Measurements from ENCODE around the gene EPHB2. TPM values are rescaled to one million over a fixed set of nuclear protein-coding genes. Genes with fewer than 3 reads are reported as not detected.

Gene EPHB2
- total RNA-seq, 1 experiment from 2014 or later: 4.3 TPM

DNA sequence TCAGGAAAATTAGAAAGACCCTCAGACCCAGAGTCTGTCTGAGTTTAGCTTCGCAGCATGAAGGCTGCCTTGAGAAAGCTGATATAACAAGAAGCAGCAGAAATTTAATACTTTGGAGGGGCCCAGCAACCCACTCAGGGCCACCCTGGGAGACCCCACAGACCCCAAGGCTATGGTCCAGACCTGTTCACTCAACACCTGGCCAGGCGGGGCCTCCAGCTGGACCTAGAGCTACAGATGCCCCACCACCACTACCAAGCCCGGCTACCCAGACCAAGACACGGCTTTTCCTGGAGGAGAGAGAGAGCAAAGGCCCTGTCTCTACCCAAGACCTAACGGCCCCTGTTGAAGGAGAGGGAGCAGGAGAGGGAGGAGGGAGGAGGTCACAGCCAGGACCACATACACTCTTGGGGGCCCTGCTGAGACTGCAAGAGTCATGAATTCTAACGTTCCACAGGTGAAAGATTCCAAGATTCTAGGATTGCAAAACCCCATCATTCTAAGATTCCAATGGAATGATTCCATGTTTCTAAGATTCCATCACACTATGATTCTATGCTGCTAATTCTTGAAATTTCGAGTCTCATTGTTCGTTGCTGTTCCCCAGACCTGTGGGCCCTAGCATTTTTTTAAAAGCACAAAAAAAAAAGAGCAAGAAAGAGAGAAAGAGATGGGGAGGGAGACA, 208.8 kb downstream of the EPHB2 start:
- H3K36me3 ChIP-seq: no peaks in the 10 kb centered on the region
- no peak overlapping the region for H3K4me3 ChIP-seq
- no peaks in the 10 kb centered on the region for H3K4me1 ChIP-seq (replicated peaks)
- no peaks in the 10 kb centered on the region for H3K27me3 ChIP-seq (replicated peaks)
- DNase-seq (ENCODE audit: low read depth in 1 of 2, low spot score in 2 of 2): no peak
- no peak overlapping the region for H3K27ac ChIP-seq
- 0 out of 2 replicates have a peak, but pooled peaks cover 3% of the 10 kb centered on the region for H3K9me3 ChIP-seq (replicated peaks)

DNA sequence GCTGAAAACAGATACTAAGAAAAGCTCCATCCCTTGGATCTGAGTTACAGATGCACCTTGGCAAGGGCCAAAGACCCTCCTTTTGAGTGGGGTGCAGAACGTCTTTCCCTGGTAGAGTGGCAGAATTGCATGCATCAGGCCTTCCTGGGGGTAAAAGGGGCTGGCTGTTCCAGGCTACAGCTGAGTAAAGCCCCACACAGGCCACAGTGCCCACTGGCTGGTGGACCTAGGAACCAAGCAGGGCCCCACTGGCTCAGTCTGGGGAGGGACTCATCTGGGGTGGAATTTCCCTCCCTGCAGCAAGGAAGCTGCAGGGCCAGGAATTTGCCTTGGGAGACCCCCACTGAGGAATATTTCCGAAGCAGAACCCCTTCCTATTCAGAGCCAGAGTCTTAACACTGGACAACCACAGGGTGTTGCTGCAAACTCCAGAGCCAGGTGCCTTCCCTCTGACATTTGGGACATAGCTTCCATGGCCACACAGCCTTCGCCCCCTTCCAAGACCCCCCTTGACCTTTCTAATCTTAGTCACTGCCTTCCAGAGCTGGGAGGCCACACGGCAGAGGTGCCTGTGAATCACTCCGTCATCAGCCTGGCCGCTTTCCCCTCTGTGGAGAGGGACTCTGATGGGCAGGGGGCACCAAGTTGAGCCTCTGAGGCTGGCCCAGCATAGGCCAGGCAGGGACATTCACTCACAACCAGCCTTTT, 209.5 kb downstream of the EPHB2 start:
- H3K27ac ChIP-seq: no peak overlapping the region
- H3K4me1 ChIP-seq (replicated peaks): no peaks in the 10 kb centered on the region
- no peak overlapping the region for H3K4me3 ChIP-seq
- 0 out of 2 replicates have a peak, but pooled peaks cover 3% of the 10 kb centered on the region for H3K9me3 ChIP-seq (replicated peaks)
- H3K36me3 ChIP-seq: no peaks in the 10 kb centered on the region
- no peaks in the 10 kb centered on the region for H3K27me3 ChIP-seq (replicated peaks)
- DNase-seq (ENCODE audit: low read depth in 1 of 2, low spot score in 2 of 2): no peak

GRCh38 chr1:22920734-22921451, 210.3 kb downstream of the EPHB2 start:
- no peak for DNase-seq (ENCODE audit: low read depth in 1 of 2, low spot score in 2 of 2)
- Histone ChIP-seq H3K27me3 (replicated peaks) (0 out of 2 replicates have a peak, but pooled peaks cover 1% of the 10 kb centered on the region), H3K4me3 (no peak overlapping the region)

DNA sequence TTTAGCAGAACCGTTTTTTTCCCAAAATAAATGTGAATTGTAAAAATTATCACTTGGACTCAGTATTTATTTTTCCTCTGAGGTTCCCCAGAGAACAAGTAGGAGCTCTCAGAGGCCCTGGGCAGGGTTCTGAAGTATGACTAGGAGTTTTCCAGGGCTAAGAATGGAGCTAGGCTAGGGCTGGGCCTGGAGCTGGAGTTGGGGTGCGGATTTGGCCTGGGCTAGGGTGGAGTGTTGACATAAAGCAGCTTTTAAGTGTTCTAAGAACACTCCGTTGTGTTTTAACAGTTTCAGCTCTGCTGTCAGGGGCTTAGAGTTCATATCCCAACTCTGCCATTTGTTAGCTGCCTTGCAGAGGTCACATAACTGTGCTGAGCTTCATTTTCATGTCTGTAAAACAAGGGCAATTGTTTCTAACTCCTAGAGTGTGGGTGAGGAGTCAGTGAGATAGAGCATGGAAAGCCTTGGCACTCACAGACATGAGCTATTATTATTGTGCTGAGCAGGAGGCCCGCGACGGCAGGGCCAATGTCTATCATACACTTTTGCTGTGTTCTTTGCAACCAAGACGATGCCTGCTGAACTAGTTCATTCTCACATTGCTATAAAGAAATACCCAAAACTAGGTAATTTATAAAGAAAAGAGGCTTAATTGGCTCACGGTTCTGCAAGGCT, 210.9 kb downstream of the EPHB2 start:
- H3K4me3 ChIP-seq: no peak overlapping the region
- peaks cover 8% of the 10 kb centered on the region; the same call in 1 of the 2 replicates for H3K27me3 ChIP-seq (replicated peaks)
- no peak overlapping the region for H3K27ac ChIP-seq
- 0 out of 2 replicates have a peak, but pooled peaks cover 3% of the 10 kb centered on the region for H3K9me3 ChIP-seq (replicated peaks)
- no peaks in the 10 kb centered on the region for H3K36me3 ChIP-seq
- H3K4me1 ChIP-seq (replicated peaks): no peaks in the 10 kb centered on the region
- no peak for DNase-seq (ENCODE audit: low read depth in 1 of 2, low spot score in 2 of 2)

More at GRCh38 chr1:22920734-22921451, 210.3 kb downstream of the EPHB2 start:
- H3K4me1 ChIP-seq (replicated peaks): no peaks in the 10 kb centered on the region
- H3K27ac ChIP-seq: no peak overlapping the region
- 0 out of 2 replicates have a peak, but pooled peaks cover 3% of the 10 kb centered on the region for H3K9me3 ChIP-seq (replicated peaks)
- no peaks in the 10 kb centered on the region for H3K36me3 ChIP-seq

DNA sequence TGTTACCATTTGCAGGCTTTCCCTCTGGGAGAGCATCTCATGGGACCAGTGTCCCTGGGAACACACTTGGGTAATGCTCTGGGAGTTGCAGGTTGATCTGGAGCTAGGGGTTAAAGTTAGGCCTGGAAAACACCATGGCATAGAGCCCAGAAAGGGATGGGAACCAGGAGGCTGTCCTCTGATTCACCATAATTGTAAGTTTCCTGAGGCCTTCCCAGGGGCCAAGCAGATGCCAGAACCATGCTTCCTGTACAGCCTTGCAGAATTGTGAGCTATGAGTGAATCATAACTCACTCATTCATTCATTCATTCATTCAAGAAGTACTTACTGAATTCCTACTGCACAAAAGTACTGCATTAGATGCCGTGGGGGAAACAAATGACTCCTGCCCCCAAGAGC, 212.0 kb downstream of the EPHB2 start:
- H3K9me3 ChIP-seq (replicated peaks): 0 out of 2 replicates have a peak, but pooled peaks cover 3% of the 10 kb centered on the region
- H3K4me1 ChIP-seq (replicated peaks): no peaks in the 10 kb centered on the region
- no peaks in the 10 kb centered on the region for H3K36me3 ChIP-seq
- H3K27me3 ChIP-seq (replicated peaks): peaks cover 15% of the 10 kb centered on the region; the same call in 1 of the 2 replicates
- H3K4me3 ChIP-seq: no peak overlapping the region
- no peak for DNase-seq (ENCODE audit: low read depth in 1 of 2, low spot score in 2 of 2)
- no peak overlapping the region for H3K27ac ChIP-seq

- Histone ChIP-seq H3K27ac (no peak overlapping the region), H3K9me3 (replicated peaks) (0 out of 2 replicates have a peak, but pooled peaks cover 3% of the 10 kb centered on the region)
- no peak for DNase-seq (ENCODE audit: low read depth in 1 of 2, low spot score in 2 of 2)
Observed at GRCh38 chr1:22925111-22925510, 214.5 kb downstream of the EPHB2 start.

DNA sequence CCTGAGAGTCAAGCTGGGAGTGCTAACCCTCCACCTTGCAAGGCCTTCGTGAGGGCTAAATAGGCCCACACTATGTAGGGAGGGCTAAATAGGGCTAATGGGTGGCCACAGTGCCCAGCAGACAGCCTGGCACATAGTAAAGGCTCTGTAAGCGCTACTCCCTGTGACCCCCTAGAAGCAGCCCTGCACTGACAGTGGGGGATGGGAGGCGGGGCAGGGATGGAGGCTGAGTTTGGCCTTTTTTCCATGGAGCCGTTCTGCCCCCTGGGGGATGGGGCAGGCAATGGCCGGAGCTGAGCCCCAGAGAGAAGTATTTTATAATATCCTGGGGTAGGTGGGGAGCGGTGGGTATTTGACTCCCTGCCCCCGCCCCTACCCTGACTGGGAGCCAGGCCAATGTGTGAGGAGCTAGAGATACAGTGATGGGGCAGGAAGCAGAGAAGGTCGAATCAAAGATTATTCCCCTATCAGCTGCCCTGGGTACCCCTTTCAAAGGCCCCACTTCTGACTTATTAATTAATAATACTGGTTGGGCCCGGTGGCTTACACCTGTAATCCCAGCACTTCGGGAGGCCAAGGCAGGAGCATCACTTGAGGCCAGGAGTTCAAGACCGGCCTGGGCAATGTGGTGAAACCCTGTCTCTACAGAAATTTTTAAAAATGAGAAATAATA, 219.7 kb downstream of the EPHB2 start:
- Histone ChIP-seq H3K36me3 (no peaks in the 10 kb centered on the region), H3K27ac (no peak overlapping the region), H3K4me3 (no peak overlapping the region), H3K9me3 (replicated peaks) (no peaks in the 10 kb centered on the region), H3K4me1 (replicated peaks) (no peaks in the 10 kb centered on the region), H3K27me3 (replicated peaks) (peaks cover 30% of the 10 kb centered on the region)
- DNase-seq (ENCODE audit: low read depth in 1 of 2, low spot score in 2 of 2): peak; percentile 44 to 63

More at GRCh38 chr1:22925111-22925510, 214.5 kb downstream of the EPHB2 start:
- H3K36me3 ChIP-seq: no peaks in the 10 kb centered on the region
- H3K4me3 ChIP-seq: no peak overlapping the region
- H3K4me1 ChIP-seq (replicated peaks): no peaks in the 10 kb centered on the region
- peaks cover 24% of the 10 kb centered on the region for H3K27me3 ChIP-seq (replicated peaks)

DNA sequence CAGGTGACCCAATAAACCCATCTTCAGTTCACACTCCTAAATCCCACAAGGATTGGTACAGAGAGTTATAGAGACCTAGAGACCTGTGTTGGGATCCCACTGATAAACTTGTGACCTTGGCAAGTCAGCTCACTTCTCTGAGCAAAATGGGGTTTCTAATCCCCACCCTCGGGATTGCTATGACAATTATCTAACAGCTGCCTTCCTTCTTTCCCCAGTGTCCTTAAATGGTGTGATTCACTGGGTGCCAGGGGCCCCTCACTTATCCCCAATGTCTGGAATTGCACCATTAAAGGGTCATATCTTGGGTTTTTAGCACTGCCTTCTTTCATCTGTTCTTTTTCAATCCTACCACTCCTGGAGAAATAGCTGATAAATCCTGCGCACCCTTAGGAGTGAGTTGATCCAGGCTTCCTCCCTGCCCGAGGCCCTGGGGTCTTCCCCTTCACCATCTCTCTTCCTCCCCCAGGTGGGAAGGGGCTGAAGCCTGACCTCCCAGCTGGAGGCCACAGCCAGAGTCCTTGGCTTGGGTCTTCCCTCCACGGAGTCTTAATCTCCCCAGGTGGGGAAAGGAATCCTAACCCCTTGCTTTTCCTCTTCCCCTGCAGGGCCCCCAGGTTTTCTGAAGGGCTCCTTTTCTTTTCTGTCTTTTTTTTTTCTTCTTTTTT, 222.3 kb downstream of the EPHB2 start:
- H3K4me1 ChIP-seq (replicated peaks): no peaks in the 10 kb centered on the region
- H3K27me3 ChIP-seq (replicated peaks): peaks cover 15% of the 10 kb centered on the region
- no peak for DNase-seq (ENCODE audit: low read depth in 1 of 2, low spot score in 2 of 2)
- no peaks in the 10 kb centered on the region for H3K9me3 ChIP-seq (replicated peaks)
- H3K27ac ChIP-seq: no peak overlapping the region
- no peak overlapping the region for H3K4me3 ChIP-seq
- no peaks in the 10 kb centered on the region for H3K36me3 ChIP-seq

- H3K27ac ChIP-seq: no peak overlapping the region
- H3K27me3 ChIP-seq (replicated peaks): peaks cover 6% of the 10 kb centered on the region; the same call in 1 of the 2 replicates
- H3K4me1 ChIP-seq (replicated peaks): no peaks in the 10 kb centered on the region
- H3K4me3 ChIP-seq: no peak overlapping the region
- no peaks in the 10 kb centered on the region for H3K9me3 ChIP-seq (replicated peaks)
- no peak for DNase-seq (ENCODE audit: low read depth in 1 of 2, low spot score in 2 of 2)
- H3K36me3 ChIP-seq: no peaks in the 10 kb centered on the region
Observed at GRCh38 chr1:22935433-22935832, 224.8 kb downstream of the EPHB2 start.

DNA sequence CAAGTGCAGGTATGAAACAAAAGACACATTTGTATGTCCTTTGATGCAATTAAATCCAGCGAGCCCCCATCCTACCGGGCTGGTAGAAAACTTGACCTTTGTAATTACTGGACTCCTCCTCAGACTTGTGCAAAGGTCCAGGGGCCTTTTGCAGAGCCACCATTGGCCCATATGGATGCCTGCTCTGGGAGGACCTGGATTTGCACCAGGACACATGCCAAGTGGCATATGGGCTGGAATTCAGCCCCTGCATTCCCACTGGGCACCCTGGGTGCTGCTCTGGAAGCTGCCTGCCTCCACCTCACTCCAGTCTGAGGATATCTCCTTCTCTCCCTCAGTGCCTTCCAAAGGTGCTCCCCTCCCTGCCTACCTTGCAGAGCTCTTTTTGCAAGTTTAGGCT, 226.0 kb downstream of the EPHB2 start:
- Histone ChIP-seq H3K4me3 (no peak overlapping the region), H3K36me3 (no peaks in the 10 kb centered on the region), H3K27me3 (replicated peaks) (peaks cover 6% of the 10 kb centered on the region; the same call in 1 of the 2 replicates), H3K27ac (no peak overlapping the region), H3K4me1 (replicated peaks) (no peaks in the 10 kb centered on the region), H3K9me3 (replicated peaks) (0 out of 2 replicates have a peak, but pooled peaks cover 3% of the 10 kb centered on the region)
- no peak for DNase-seq (ENCODE audit: low read depth in 1 of 2, low spot score in 2 of 2)

GRCh38 chr1:22941257-22941656, 230.6 kb downstream of the EPHB2 start:
- Histone ChIP-seq H3K4me3 (no peak overlapping the region), H3K27me3 (replicated peaks) (peaks cover 19% of the 10 kb centered on the region), H3K4me1 (replicated peaks) (no peaks in the 10 kb centered on the region), H3K36me3 (no peaks in the 10 kb centered on the region), H3K27ac (no peak overlapping the region), H3K9me3 (replicated peaks) (0 out of 2 replicates have a peak, but pooled peaks cover 3% of the 10 kb centered on the region)
- no peak for DNase-seq (ENCODE audit: low read depth in 1 of 2, low spot score in 2 of 2)

- Histone ChIP-seq H3K36me3 (no peaks in the 10 kb centered on the region), H3K9me3 (replicated peaks) (0 out of 2 replicates have a peak, but pooled peaks cover 3% of the 10 kb centered on the region), H3K4me3 (no peak overlapping the region), H3K27ac (no peak overlapping the region), H3K4me1 (replicated peaks) (no peaks in the 10 kb centered on the region), H3K27me3 (replicated peaks) (peaks cover 34% of the 10 kb centered on the region)
- no peak for DNase-seq (ENCODE audit: low read depth in 1 of 2, low spot score in 2 of 2)
Observed at GRCh38 chr1:22944346-22945055, 233.9 kb downstream of the EPHB2 start.
